Testis (tissue), 3 donors: Measurements from ENCODE around the gene TMPRSS11D. TPM values are rescaled to one million over a fixed set of nuclear protein-coding genes. Genes with fewer than 3 reads are reported as not detected.

Source experiments
- DNase-seq: peaks from one replicate; pipeline ENCODE4 v3.0.0-alpha.2; 2019
- H3K27ac ChIP-seq, 2 donors: fragments of 200-600 bp; sonication (generic); one replicate each; pipeline ENCODE4 v1.5.1; 2019
- H3K27me3 ChIP-seq: fragments of 200-600 bp; sonication (generic); one replicate; pipeline ENCODE4 v1.5.1; 2019
- H3K36me3 ChIP-seq: fragments of 200-600 bp; sonication (generic); one replicate; pipeline ENCODE4 v1.5.1; 2017; ENCODE audit warnings: low read depth; ENCODE audit errors: missing control alignments
- H3K4me1 ChIP-seq: fragments of 200-600 bp; sonication (generic); one replicate; pipeline ENCODE4 v1.5.1; 2019
- H3K4me3 ChIP-seq, 2 donors: fragments of 200-600 bp; sonication (generic); one replicate each; pipeline ENCODE4 v1.5.1; 2017 to 2019
- H3K9me3 ChIP-seq: fragments of 200-600 bp; sonication (generic); one replicate; pipeline ENCODE4 v1.5.1; 2017
- POLR2A ChIP-seq: fragments of 450-650 bp; IDR thresholded peaks from one replicate; pipeline ENCODE4 v1.6.1; 2017; ENCODE audit warnings: antibody characterized with exemption, mild to moderate bottlenecking, moderate library complexity
- WGBS, 2 donors: methylation state at CpG; one replicate each; pipeline ENCODE4 v1.1.5; 2018; 5-methylcytosine and 5-hydroxymethylcytosine counted together
- intact Hi-C: fragments of 100-400 bp; cut with DNase I; formaldehyde crosslinking; loops from one replicate; pipeline ENCODE4 v1.15.1; 2023; ENCODE audit warnings: low total_unique reads
- polyA plus RNA-seq: library from polyadenylated mRNA; stranded (reverse); fragments of 350-450 nt; fragmentation: Illumina TruSeq; extraction: RNeasy Lipid Tissue Mini Kit (QIAGEN cat#74804); gene quantifications from one replicate; pipeline ENCODE4 v1.2.3, GENCODE V29; 2014; ENCODE audit warnings: low read depth, low replicate concordance; ENCODE audit not compliant: insufficient read depth
- total RNA-seq, 2 donors: library from RNA; depleted of rRNA; stranded (reverse); fragments of >200 nt; gene quantifications; one replicate each; pipeline ENCODE4 v1.2.3, GENCODE V29; 2016
- TF ChIP-seq, protein P1 (sequence below), 3 experiments: fragments of 450-650 bp in 2 of 3; fragments of 200-600 bp in 1 of 3; sonication (generic) in 1 of 3; IDR thresholded peaks; one replicate each; pipeline ENCODE4 v1.5.1; 2016 to 2019; ENCODE audit warnings: antibody characterized with exemption in 3 of 3, mild to moderate bottlenecking in 2 of 3, moderate library complexity in 1 of 3

TMPRSS11D gene
- total and polyA plus RNA-seq, 3 donors from 2014 or later, result 0.19 to 0.26 TPM; not detected in 1

DNA sequence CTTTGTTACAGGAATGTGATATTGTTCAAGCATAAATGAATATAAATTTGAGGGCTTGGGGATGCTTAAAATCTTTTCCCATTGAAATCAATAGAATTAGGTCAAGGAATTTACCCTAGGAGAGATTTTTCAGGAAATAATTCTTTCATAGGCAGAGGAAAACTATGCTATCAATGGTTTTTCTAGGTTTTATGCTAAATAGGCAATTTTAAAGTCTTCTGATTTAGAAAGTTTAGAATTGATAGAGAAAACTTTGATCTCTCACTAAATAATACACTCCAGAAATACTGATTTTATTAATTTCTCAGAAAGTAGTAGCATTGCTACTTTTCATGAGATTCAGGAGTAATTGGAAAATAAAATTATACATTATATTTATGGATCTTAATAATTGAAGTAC, 93.1 kb downstream of the TMPRSS11D start:
- Histone ChIP-seq H3K27ac (no peak overlapping the region), H3K4me3 (no peak overlapping the region), H3K4me1 (no peaks in the 10 kb centered on the region), H3K36me3 (no peaks in the 10 kb centered on the region), H3K27me3 (no peaks in the 10 kb centered on the region), H3K9me3 (no peaks in the 10 kb centered on the region)
- no peak for TF ChIP-seq POLR2A
- TF ChIP-seq, protein P1, sequence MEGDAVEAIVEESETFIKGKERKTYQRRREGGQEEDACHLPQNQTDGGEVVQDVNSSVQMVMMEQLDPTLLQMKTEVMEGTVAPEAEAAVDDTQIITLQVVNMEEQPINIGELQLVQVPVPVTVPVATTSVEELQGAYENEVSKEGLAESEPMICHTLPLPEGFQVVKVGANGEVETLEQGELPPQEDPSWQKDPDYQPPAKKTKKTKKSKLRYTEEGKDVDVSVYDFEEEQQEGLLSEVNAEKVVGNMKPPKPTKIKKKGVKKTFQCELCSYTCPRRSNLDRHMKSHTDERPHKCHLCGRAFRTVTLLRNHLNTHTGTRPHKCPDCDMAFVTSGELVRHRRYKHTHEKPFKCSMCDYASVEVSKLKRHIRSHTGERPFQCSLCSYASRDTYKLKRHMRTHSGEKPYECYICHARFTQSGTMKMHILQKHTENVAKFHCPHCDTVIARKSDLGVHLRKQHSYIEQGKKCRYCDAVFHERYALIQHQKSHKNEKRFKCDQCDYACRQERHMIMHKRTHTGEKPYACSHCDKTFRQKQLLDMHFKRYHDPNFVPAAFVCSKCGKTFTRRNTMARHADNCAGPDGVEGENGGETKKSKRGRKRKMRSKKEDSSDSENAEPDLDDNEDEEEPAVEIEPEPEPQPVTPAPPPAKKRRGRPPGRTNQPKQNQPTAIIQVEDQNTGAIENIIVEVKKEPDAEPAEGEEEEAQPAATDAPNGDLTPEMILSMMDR (IDR thresholded peaks at IDR 0.05), result no peak
- intact Hi-C loops, result no loop called here
- DNase-seq, result no peak

DNA sequence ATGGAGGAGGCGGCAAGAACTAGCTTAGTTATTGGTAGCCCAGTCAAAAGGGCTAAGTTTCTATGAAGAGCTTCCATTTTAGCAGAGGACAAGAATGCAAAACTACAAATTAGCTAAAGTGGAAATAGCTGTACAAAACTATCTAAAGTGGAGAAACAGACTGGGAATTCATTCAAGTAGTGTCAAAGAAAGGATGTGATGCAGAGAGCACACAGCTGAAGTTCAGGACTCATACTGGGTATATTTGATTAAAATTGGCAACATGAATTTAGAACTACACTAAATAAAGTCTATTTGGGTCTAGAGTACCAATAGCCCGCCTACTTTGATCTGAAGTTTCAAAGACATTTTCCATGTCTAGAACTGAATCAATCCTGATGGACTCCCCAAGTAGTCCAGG, 96.5 kb downstream of the TMPRSS11D start:
- Histone ChIP-seq H3K27me3 (no peaks in the 10 kb centered on the region), H3K4me3 (no peak overlapping the region), H3K27ac (no peak overlapping the region), H3K4me1 (no peaks in the 10 kb centered on the region), H3K36me3 (no peaks in the 10 kb centered on the region), H3K9me3 (no peaks in the 10 kb centered on the region)
- intact Hi-C loops, result no loop called here
- no peak for DNase-seq
- no peak for TF ChIP-seq POLR2A
- TF ChIP-seq, protein P1 (IDR thresholded peaks at IDR 0.05), result no peak
- 91 to 92% methylated on average over 2 of the region's 2 CpGs for whole genome bisulfite sequencing, 2 donors

DNA sequence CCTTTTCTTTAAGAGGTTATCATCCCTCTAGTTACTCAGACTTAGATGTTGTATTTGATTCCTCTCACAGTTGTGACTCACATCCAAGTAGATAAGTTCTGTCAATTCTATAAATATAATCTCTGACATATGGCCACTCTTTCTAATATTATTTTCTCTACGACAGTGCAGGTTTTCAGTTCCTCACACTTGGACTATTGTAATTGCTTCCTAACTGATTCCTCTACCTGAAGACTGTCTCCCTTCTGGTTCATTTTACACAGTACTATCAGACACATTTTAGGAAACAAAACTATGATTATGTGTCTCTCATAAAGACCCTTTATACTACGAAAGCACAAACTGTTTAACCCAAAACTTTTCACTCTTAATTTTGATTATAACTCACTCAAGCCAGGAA, 98.3 kb downstream of the TMPRSS11D start:
- H3K4me1 ChIP-seq, result no peaks in the 10 kb centered on the region
- no peak for DNase-seq
- H3K9me3 ChIP-seq, result no peaks in the 10 kb centered on the region
- TF ChIP-seq, protein P1 (IDR thresholded peaks at IDR 0.05), result no peak
- no peak for TF ChIP-seq POLR2A
- no peaks in the 10 kb centered on the region for H3K36me3 ChIP-seq
- no peak overlapping the region for H3K4me3 ChIP-seq
- 62 to 64% methylated on average over 2 of the region's 2 CpGs for WGBS, 2 donors
- H3K27me3 ChIP-seq, result no peaks in the 10 kb centered on the region
- H3K27ac ChIP-seq, result no peak overlapping the region
- intact Hi-C loops, result no loop called here

DNA sequence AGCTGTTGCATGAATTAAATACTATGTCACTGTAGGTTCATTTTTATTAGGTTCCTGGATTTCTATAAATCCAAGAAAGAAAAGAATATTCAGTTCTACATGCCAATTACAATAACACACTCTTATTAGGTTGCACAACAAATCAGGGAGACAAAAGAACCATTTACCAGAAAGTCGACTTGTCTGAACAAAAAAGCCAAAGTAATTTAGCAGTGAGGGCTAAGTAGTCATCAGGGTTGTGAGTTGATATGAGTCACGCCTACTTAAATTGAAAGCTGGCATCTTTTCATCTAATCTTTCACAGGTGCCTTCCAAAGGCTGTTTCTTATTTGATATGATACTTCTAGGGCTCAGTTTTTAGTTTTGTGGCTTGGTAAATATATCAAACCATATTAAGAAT, 104.2 kb downstream of the TMPRSS11D start:
- Histone ChIP-seq H3K36me3 (no peaks in the 10 kb centered on the region), H3K4me3 (no peak overlapping the region), H3K27ac (no peak overlapping the region), H3K9me3 (no peaks in the 10 kb centered on the region), H3K27me3 (no peaks in the 10 kb centered on the region), H3K4me1 (no peaks in the 10 kb centered on the region)
- no peak for DNase-seq
- intact Hi-C loops, result no loop called here
- no peak for TF ChIP-seq POLR2A
- TF ChIP-seq, protein P1 (IDR thresholded peaks at IDR 0.05), result no peak
- WGBS, 2 donors, result 79 to 80% methylated on average over 2 of the region's 2 CpGs

DNA sequence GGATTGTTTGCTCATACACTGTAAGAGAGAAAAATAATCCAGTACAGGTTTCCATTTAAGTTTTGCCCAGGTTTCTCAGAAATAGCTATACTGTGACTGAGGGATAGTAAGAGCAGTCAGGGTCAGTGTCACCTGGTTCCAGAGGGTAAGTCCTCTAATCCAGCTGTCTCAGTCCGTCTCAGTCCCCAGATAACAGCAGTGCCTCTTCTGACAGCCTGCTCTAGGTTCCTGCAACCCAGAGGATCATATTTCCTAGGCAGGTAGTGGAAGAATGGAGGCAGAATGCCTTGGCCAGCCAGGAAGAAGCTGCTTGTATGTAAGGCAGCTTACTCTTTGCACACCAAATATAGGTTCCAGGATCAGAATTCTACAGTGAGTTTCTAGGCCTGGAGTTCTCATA, 107.1 kb downstream of the TMPRSS11D start:
- Histone ChIP-seq H3K27me3 (no peaks in the 10 kb centered on the region), H3K9me3 (no peaks in the 10 kb centered on the region), H3K4me3 (no peak overlapping the region), H3K36me3 (no peaks in the 10 kb centered on the region), H3K4me1 (no peaks in the 10 kb centered on the region), H3K27ac (no peak overlapping the region)
- 55 to 57% methylated on average over 1 of the region's 1 CpG for WGBS, 2 donors
- no peak for DNase-seq
- intact Hi-C loops, result no loop called here
- TF ChIP-seq POLR2A, result no peak
- TF ChIP-seq, protein P1 (IDR thresholded peaks at IDR 0.05), result no peak
